ENCODE data around the gene MRI1.

Gene MRI1

GRCh38 chr19:13726323-13726722 is 38.0 kb upstream of the MRI1 start:
- no peak for DNase-seq
- intact Hi-C loops (cut with DNase I; ENCODE audit: low total_unique reads) = no loop called here
- Histone ChIP-seq H3K27me3 (no peaks in the 10 kb centered on the region), H3K36me3 (no peaks in the 10 kb centered on the region), H3K27ac (no peak overlapping the region), H3K9me3 (no peaks in the 10 kb centered on the region), H3K4me1 (peaks cover 0 to 36% (median 20%) of the 10 kb centered on the region in 4 donors), H3K4me3 (no peak overlapping the region)
- no peak for TF ChIP-seq CTCF (IDR thresholded peaks at IDR 0.05)

GRCh38 chr19:13727798-13728197 is 36.5 kb upstream of the MRI1 start:
- Histone ChIP-seq H3K4me3 (no peak overlapping the region), H3K9me3 (no peaks in the 10 kb centered on the region), H3K27me3 (no peaks in the 10 kb centered on the region), H3K36me3 (no peaks in the 10 kb centered on the region), H3K4me1 (peaks cover 0 to 45% (median 27%) of the 10 kb centered on the region in 4 donors), H3K27ac (peak overlapping the region; percentile 27 to 94)
- intact Hi-C loops (cut with DNase I; ENCODE audit: low total_unique reads) = no loop called here
- no peak for DNase-seq
- no peak for TF ChIP-seq CTCF (IDR thresholded peaks at IDR 0.05)

GRCh38 chr19:13729859-13730258 is 34.5 kb upstream of the MRI1 start:
- Histone ChIP-seq H3K36me3 (no peaks in the 10 kb centered on the region), H3K27me3 (no peaks in the 10 kb centered on the region), H3K9me3 (no peaks in the 10 kb centered on the region), H3K4me3 (no peak overlapping the region), H3K27ac (peak overlapping the region in 1 of 2 donors; percentile 94), H3K4me1 (peaks cover 0 to 45% (median 27%) of the 10 kb centered on the region in 4 donors)
- DNase-seq = no peak
- intact Hi-C loops (cut with DNase I; ENCODE audit: low total_unique reads) = no loop called here
- TF ChIP-seq CTCF (IDR thresholded peaks at IDR 0.05) = no peak

- no peaks in the 10 kb centered on the region for H3K36me3 ChIP-seq
- intact Hi-C loops (cut with DNase I; ENCODE audit: low total_unique reads) = no loop called here
- H3K4me3 ChIP-seq = peak overlapping the region; percentile 50 to 64
- no peaks in the 10 kb centered on the region for H3K9me3 ChIP-seq
- H3K27ac ChIP-seq = peak overlapping the region; percentile 94
- H3K4me1 ChIP-seq = peaks cover 0 to 45% (median 27%) of the 10 kb centered on the region in 4 donors
- DNase-seq = peak; percentile 93 to 96
- TF ChIP-seq CTCF (IDR thresholded peaks at IDR 0.05) = no peak
- no peaks in the 10 kb centered on the region for H3K27me3 ChIP-seq
Measured at GRCh38 chr19:13731147-13731964, 33.0 kb upstream of the MRI1 start.

GRCh38 chr19:13732337-13732736 is 32.0 kb upstream of the MRI1 start:
- peaks cover 0 to 44% (median 27%) of the 10 kb centered on the region in 4 donors for H3K4me1 ChIP-seq
- H3K4me3 ChIP-seq = peak overlapping the region; percentile 50 to 64
- peaks cover 0 to 3% (median 0%) of the 10 kb centered on the region in 3 donors for H3K36me3 ChIP-seq
- H3K27ac ChIP-seq = peak overlapping the region; percentile 94
- DNase-seq = no peak
- intact Hi-C loops (cut with DNase I; ENCODE audit: low total_unique reads) = no loop called here
- H3K9me3 ChIP-seq = no peaks in the 10 kb centered on the region
- no peaks in the 10 kb centered on the region for H3K27me3 ChIP-seq
- no peak for TF ChIP-seq CTCF (IDR thresholded peaks at IDR 0.05)

Measured in tibial artery (tissue), 4 donors.